Breast epithelium (tissue), 4 donors: ENCODE data around the gene USP12. TPM values are rescaled to one million over a fixed set of nuclear protein-coding genes. Genes with fewer than 3 reads are reported as not detected.

Experiments
- DNase-seq, 2 donors: peaks; one replicate each; pipeline ENCODE4 v3.0.0-alpha.2; 2019; ENCODE audit warnings: low spot score in 2 of 2
- H3K27ac ChIP-seq, 2 donors: fragments of 200-600 bp; sonication (generic) in 1 of 2; one replicate each; pipeline ENCODE4 v1.5.1; 2016 to 2019; ENCODE audit warnings: mild to moderate bottlenecking in 1 of 2
- H3K27me3 ChIP-seq, 2 donors: fragments of 200-600 bp; sonication (generic) in 1 of 2; one replicate each; pipeline versions ENCODE4 v1.5.1 to v1.6.0; 2017 to 2019; ENCODE audit warnings: control low read depth in 1 of 2, mild to moderate bottlenecking in 1 of 2
- H3K36me3 ChIP-seq: fragments of 200-600 bp; one replicate; pipeline ENCODE4 v1.5.1; 2019
- H3K4me1 ChIP-seq, 2 donors: fragments of 200-600 bp; sonication (generic); one replicate each; pipeline ENCODE4 v1.5.1; 2016 to 2019; ENCODE audit warnings: control low read depth in 1 of 2
- H3K4me3 ChIP-seq, 3 donors: fragments of 200-600 bp; sonication (generic); 1 replicate in 2 of 3; 2 replicates in 1 of 3; pipeline ENCODE4 v1.5.1; 2016 to 2019; ENCODE audit warnings: mild to moderate bottlenecking in 3 of 3, moderate library complexity in 2 of 3
- H3K9me3 ChIP-seq, 2 donors: fragments of 200-600 bp; sonication (generic) in 1 of 2; one replicate each; pipeline ENCODE4 v1.5.1; 2016 to 2019; ENCODE audit warnings: control low read depth in 1 of 2
- CTCF ChIP-seq, 3 donors: fragments of 450-650 bp; IDR thresholded peaks; one replicate each; pipeline ENCODE4 v1.5.1; 2016 to 2017; ENCODE audit warnings: antibody characterized with exemption in 3 of 3, mild to moderate bottlenecking in 3 of 3, moderate library complexity in 3 of 3
- POLR2A ChIP-seq: fragments of 450-650 bp; IDR thresholded peaks from one replicate; pipeline ENCODE4 v1.6.1; 2016; ENCODE audit warnings: antibody characterized with exemption, mild to moderate bottlenecking, moderate library complexity
- POLR2AphosphoS5 ChIP-seq, 3 donors: sonication (generic); formaldehyde crosslinking; IDR thresholded peaks; one replicate each; pipeline ENCODE4 v1.6.1; 2017; ENCODE audit warnings: antibody characterized with exemption in 3 of 3
- intact Hi-C: fragments of 100-400 bp; cut with DNase I; formaldehyde crosslinking; loops from one replicate; pipeline ENCODE4 v1.15.1; 2023; ENCODE audit warnings: low total_unique reads
- total RNA-seq, 3 donors: library from RNA; depleted of rRNA; stranded (reverse); fragments of >200 nt; gene quantifications; one replicate each; pipeline ENCODE4 v1.1.0, GENCODE V29; 2016

Gene USP12
- total RNA-seq, 3 donors from 2014 or later: 21.0 to 33.4 (median 21.0) TPM

- no peaks in the 10 kb centered on the region for H3K27me3 ChIP-seq
- no peaks in the 10 kb centered on the region for H3K9me3 ChIP-seq
- DNase-seq: no peak
- H3K36me3 ChIP-seq: no peaks in the 10 kb centered on the region
- intact Hi-C loops: no loop called here
- no peak overlapping the region for H3K27ac ChIP-seq
- no peaks in the 10 kb centered on the region for H3K4me1 ChIP-seq
- no peak overlapping the region for H3K4me3 ChIP-seq
- no peak for TF ChIP-seq CTCF (IDR thresholded peaks at IDR 0.05)
- no peak for TF ChIP-seq POLR2A
- no peak for TF ChIP-seq POLR2AphosphoS5 (IDR thresholded peaks at IDR 0.05)
These were observed 126.6 kb downstream of the USP12 start for GRCh38 chr13:27044837-27045570.

DNA sequence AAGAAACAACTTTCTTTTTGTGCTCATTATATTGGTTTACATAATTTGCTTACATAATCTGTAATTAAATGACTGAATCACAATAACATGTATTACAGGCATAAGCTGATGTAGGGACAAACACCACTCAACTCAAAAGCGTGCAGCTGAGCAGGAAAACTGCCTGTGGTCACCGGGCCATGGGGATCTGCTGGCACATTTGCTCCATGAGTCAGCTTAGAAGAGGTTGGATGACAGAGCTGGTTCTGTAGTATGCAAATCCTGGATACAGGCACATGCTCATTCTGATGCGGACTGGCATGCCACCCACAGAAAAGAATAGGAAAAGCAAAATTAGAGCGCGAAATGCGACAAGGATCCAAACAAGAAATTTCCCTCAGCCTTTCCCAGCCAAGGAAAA lies 128.6 kb downstream of the USP12 start:
- no peaks in the 10 kb centered on the region for H3K4me1 ChIP-seq
- peak; percentile 31 to 63 for DNase-seq
- H3K4me3 ChIP-seq: no peak overlapping the region
- no peaks in the 10 kb centered on the region for H3K36me3 ChIP-seq
- intact Hi-C loops: no loop called here
- H3K9me3 ChIP-seq: no peaks in the 10 kb centered on the region
- TF ChIP-seq POLR2AphosphoS5 (IDR thresholded peaks at IDR 0.05) (no peak), CTCF (IDR thresholded peaks at IDR 0.05) (no peak), POLR2A (no peak)
- no peak overlapping the region for H3K27ac ChIP-seq
- H3K27me3 ChIP-seq: no peaks in the 10 kb centered on the region

GRCh38 chr13:27041341-27041740 lies 130.3 kb downstream of the USP12 start:
- intact Hi-C loops: no loop called here
- DNase-seq: no peak
- no peaks in the 10 kb centered on the region for H3K9me3 ChIP-seq
- no peaks in the 10 kb centered on the region for H3K4me1 ChIP-seq
- no peak overlapping the region for H3K4me3 ChIP-seq
- H3K36me3 ChIP-seq: no peaks in the 10 kb centered on the region
- no peak for TF ChIP-seq POLR2A
- TF ChIP-seq POLR2AphosphoS5 (IDR thresholded peaks at IDR 0.05): no peak
- no peak for TF ChIP-seq CTCF (IDR thresholded peaks at IDR 0.05)
- no peaks in the 10 kb centered on the region for H3K27me3 ChIP-seq
- no peak overlapping the region for H3K27ac ChIP-seq

GRCh38 chr13:27040826-27041108 lies 130.8 kb downstream of the USP12 start:
- intact Hi-C loops: no loop called here
- H3K27ac ChIP-seq: peak overlapping the region in 1 of 2 donors; percentile 33

More at GRCh38 chr13:27040826-27041108, 130.8 kb downstream of the USP12 start:
- no peaks in the 10 kb centered on the region for H3K27me3 ChIP-seq
- H3K4me1 ChIP-seq: no peaks in the 10 kb centered on the region
- TF ChIP-seq POLR2A (no peak), POLR2AphosphoS5 (IDR thresholded peaks at IDR 0.05) (no peak), CTCF (IDR thresholded peaks at IDR 0.05) (no peak)
- H3K4me3 ChIP-seq: no peak overlapping the region
- no peaks in the 10 kb centered on the region for H3K36me3 ChIP-seq
- no peaks in the 10 kb centered on the region for H3K9me3 ChIP-seq
- DNase-seq: no peak
